ENCODE results near the gene APLP2. TPM values are rescaled to one million over a fixed set of nuclear protein-coding genes. Genes with fewer than 3 reads are reported as not detected.
"Not testable (repeated sequence)": the region's sequence is repeated elsewhere in the genome, so short reads cannot be mapped to it uniquely, and the experiment has no call there.

APLP2 gene
- polyA plus RNA-seq, 1 donor: 122 TPM

DNA sequence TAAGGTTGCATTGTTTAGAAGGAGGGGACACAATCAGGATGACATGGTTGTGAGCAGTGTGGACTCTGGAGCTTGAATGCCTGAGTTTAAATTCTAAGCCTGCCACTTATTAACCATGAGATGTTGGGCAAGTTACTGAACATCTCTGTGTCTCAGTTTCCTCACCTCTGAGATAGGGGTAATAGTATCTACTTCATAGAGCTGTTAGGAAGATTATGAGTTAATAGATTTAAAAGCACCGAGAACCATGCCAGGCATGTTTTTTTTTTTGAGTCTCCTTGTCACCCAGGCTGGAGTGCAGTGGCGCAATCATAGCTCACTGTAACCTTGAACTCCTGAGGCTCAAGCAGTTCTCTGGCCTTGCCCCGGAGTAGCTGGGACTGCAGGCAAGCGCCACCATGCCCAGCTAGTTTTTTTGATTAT lies 123.2 kb downstream of the APLP2 start:
- DNase-seq (ENCODE audit: low read depth): no peak

DNA sequence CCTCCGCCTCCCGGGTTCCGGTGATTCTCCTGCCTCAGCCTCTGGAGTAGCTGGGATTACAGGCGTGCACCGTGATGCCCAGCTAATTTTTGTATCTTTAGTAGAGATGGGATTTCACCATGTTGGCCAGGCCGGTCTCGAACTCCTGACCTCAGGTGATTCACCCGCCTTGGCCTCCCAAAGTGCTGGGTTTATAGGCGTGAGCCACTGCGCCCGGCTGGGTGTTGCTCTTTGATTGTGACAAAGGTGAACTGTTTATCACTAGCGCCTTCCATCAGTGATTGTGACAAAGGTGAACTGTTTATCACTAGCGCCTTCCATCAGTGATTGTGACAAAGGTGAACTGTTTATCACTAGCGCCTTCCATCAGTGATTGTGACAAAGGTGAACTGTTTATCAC lies 123.9 kb downstream of the APLP2 start:
- DNase-seq (ENCODE audit: low read depth): not testable (repeated sequence)

Other genes with a start within 250 kb of the APLP2 start
- gene NFRKB, start 174.3 kb upstream of the APLP2 start, polyA plus RNA-seq (ENCODE audit: insufficient read length): 20.3 TPM
- gene PRDM10, start 67.1 kb upstream of the APLP2 start, polyA plus RNA-seq (ENCODE audit: insufficient read length): 6.0 TPM
- gene ST14, start 89.9 kb downstream of the APLP2 start, polyA plus RNA-seq (ENCODE audit: insufficient read length): 0.40 TPM
- gene ZBTB44, start 245.0 kb downstream of the APLP2 start, polyA plus RNA-seq (ENCODE audit: insufficient read length): 31.4 TPM

Measured in forelimb muscle (tissue), 1 donor.